ENCODE results near the gene NPY.
A peak's percentile ranks its signal among the peaks of the same experiment; 100 is the strongest.

Gene NPY

DNA sequence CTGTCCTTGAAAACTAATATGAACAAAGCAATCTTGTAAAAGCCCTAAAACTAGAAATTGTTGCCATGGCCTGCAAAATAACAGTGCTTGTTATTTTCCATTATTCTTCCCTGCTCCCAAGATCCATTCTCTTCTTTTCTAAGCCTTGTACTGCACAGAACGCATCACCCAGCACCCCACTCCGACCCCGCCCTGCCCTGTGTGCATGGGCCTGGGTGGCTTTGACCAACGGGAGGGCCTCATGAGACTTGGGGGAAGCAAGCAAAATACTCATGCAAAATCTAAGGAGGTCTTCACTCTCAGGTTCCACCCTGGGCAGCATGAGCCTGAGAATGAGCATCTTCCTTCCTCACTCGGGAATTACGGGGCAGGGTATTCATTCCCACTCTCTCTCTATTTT, 32.4 kb downstream of the NPY start:
- no peak for DNase-seq

DNA sequence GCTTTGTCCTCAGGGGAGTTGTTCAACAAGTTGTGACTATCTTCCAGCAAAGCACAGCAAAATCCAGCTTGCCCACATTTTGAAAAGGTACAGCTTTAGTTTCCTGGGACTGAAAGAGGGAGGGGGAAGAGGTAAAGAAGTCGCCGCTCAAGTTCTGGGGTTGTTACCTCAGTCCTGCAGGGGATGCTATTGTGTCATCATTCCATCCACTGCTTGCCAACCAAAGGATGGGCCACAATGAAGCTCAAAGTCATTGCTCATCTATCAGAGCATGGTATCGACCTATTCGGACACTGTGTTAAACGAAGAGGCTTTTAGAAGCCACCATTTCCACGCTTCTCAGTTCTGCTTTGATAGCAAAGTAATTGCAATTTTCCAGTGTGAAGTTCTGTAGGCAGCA, 34.3 kb downstream of the NPY start:
- peak; percentile 43 for DNase-seq

DNA sequence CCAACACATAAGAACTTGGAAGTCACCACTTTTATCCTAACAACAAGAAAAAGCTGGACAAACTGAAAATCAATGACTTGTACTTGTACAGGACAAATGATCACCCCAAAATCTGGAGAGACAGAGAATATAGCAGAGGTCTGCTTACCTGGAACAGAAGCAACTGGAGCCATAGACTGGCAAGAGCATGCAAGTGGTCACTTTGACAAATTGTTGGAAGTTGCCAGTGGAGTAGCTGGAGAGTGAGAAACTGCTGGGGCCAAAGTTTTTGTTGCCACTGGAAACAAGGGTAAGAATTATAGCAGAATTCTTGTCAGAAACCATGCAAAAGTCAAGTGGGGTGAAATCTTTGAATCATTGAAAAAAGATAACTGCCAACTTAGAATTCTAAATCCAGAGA, 35.2 kb downstream of the NPY start:
- DNase-seq = no peak

DNA sequence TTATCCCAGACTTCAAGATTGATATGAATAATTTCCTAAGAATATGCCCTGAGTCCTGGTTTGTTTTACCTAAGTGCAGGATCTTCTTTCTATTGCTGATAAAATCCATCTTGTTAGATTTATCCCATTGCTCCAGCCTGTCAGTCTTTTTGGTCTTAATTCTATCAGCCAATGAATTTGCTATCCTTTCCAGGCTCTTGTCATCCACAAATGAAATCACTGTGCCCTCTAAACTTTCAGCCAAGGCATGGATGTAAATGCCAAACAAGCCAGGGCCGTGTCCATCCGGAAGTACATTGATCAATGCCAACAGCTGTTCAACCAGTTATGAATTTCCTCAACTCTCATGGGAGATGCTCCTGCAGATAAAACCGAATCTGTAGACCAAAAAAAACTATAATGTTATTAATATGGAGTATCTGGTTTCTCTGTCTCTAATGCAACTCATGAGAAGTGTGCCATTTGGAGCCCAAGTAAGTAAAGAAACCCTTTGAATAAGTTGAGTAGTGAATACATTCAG, 40.0 kb downstream of the NPY start:
- DNase-seq = no peak

DNA sequence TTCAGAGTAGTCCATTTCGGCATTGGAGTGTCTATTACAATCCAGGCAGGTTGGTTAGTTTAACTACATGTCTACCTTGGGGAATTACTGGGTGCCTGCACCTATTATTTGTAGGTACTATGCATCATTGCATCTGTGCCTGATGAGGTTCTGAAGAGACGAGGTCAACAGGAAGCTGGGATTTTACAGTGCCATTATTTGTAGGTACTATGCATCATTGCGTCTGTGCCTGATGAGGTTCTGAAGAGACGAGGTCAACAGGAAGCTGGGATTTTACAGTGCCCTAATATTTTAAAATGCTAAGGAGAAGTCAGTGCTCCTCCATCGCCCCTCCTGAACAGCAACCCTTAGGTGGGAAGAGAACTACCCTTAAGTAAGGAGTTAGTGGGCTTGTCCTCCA, 41.7 kb downstream of the NPY start:
- no peak for DNase-seq

DNA sequence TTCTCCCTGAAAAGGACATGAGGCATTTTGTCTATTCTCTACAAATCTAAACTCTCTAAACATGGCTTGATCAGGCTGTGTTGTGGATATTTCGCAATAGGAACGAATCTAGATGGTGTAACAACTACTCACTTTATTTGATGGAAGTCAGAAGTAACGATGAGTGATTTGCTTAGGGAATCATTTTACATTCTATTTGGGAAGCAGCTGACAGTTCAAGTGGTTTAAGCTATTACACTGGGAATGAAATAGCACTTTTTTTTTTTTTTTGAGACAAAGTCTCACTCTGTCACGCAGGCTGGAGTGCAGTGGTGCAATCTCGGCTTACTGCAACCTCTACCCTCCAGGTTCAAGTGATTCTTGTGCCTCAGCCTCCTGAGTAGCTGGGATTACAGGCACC, 44.1 kb downstream of the NPY start:
- no peak for DNase-seq

DNA sequence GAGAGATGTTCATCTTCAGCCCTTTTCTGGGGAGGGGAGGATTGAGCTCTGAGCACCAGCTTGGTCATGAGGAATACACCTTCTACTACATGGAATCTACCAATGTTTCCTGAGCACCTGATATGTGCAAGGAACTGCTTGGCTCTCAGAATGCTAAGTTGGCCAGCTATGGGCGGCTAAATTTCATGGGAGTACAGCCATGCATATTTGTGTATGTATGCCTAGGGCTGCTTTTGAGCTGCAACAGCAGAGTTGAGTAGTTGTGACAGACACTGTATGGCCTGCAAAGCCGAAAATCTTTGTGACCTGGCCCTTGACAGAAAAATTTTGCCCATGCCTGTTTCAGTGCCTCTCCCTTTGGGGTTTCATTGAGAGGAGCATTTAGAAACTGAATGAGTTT, 44.9 kb downstream of the NPY start:
- no peak for DNase-seq

DNA sequence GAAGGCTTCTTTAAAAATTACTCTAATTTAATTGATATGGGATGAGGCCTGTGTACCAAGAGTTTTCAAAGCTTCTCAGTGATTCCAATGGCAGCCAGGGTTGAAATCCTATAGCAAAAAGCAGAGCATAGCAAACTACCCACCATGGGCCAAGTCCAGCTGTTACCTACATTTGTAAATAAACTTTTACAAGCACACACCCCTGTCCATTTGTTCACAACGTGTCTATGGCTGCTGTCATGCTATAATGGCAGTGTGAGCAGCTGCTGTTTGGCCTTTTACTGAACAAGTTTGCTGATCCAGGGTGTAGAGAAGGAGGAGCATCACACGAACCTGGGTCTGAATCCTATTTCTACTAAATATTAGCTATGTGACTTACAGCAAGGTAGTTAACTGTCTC, 50.0 kb downstream of the NPY start:
- no peak for DNase-seq

DNA sequence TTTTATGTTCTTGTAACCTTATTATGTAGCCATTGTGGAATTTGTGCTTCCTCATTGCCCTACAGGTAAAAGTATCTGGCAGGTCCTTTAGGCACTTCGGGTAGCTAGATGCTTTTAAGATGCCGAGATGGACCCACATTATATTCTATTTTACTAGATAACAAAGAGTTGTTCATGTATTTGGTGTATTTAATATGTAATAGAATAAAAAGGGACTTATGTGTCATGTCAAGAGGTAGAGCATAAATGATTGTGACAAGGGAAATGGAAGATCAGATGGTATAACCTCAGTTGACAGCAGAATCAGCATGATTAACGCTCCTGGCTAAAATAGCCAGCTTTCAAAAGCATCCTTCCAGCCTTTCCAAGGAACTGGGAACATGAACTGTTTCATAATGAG, 50.6 kb downstream of the NPY start:
- no peak for DNase-seq

DNA sequence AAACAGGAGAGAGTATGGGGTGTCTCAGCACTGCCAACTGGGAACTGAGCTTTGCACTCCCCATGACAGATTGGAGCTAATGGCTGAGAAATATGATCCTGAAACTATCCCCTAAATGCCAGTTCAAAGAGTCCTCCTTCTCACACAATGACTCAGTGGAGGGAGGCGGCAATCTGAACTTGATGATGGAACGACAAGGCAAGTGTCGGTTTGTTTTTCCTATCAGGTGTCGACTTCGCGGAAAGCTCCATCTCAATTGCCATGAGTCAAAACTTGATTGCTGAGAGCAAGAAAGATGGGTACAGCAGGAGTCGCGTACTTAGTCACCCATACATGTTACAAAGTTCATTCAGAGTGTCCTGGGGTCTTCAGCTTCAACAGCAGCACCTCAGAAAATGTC, 52.5 kb downstream of the NPY start:
- no peak for DNase-seq

DNA sequence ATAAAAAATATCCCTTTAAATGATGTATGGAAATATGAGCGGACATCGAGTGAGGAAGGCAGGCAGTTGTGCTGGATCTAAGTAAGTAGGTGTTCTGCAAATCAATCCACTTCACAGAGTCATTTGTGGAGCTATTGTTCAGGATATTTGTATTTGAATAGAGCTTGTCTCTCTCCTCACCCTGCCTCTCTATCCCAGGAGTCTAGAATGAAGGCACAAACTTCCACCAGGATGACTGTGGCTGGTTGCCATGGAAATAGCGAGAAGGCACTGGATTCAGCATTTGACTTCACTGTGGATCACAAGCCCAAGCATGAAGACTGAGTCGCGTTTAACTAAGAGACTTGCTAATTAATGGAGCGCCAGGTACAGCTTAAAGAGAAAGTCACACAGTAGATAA, 53.2 kb downstream of the NPY start:
- no peak for DNase-seq

DNA sequence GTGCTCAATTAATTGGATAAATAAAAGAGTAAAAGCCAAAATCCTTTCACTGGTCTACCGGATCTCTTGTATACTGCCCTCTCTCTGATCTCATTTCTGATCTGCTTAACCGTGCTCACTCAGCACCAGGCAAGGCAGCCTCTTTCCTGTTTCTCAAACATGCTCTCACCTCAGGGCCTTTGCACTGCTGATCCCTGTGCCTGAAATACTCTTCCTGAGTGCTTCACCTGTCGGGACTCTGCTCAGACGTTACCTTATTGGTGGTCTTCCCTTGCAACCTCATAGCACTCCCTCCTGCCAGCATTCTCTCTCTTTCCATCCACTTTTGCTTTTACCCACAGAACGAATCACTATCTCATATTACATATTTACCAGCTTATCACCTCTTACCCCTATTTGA, 55.6 kb downstream of the NPY start:
- DNase-seq = no peak

DNA sequence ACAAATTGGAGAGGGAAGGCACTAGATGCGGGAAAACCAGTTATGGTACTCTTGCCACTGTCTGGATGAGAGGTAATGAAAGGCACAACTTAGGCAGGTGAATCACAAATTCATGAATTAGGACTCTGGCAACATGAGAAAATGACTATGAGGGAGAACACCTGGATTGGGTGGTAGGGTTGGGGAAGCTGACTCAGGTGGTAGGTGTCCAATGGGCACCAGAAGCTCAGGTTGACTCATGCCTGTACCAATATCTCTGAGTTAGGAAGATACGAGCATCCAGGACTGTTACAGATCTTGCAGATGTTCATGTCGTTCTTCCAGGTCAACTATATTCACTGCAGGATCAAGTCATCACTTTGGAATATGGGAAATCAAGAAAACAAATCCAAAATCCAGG, 56.7 kb downstream of the NPY start:
- DNase-seq = no peak
